HUES6 (cell line): Measurements from ENCODE around the gene DMRT1.
A peak's percentile ranks its signal among the peaks of the same experiment; 100 is the strongest.
"Not testable (repeated sequence)": the region's sequence is repeated elsewhere in the genome, so short reads cannot be mapped to it uniquely, and the experiment has no call there.

Experiments
- H3K27ac ChIP-seq: 2 replicates; pipeline ENCODE4 v1.7.0; 2013; ENCODE audit warnings: low read depth, mild to moderate bottlenecking, low read length, inconsistent platforms
- H3K27me3 ChIP-seq: 2 replicates; pipeline ENCODE4 v1.6.1; 2013; ENCODE audit warnings: low read length; ENCODE audit not compliant: control insufficient read depth, insufficient read depth
- H3K36me3 ChIP-seq: 2 replicates; pipeline ENCODE4 v1.6.1; 2013; ENCODE audit warnings: low read length; ENCODE audit not compliant: control insufficient read depth, insufficient read depth
- H3K4me1 ChIP-seq: 2 replicates; pipeline ENCODE4 v1.6.1; 2013; ENCODE audit warnings: low read length; ENCODE audit not compliant: control insufficient read depth, insufficient read depth
- H3K4me3 ChIP-seq: 2 replicates; pipeline ENCODE4 v1.5.1; 2013; ENCODE audit warnings: low read depth, low read length
- H3K9ac ChIP-seq: one replicate; pipeline ENCODE4 v1.6.1; 2013; ENCODE audit warnings: mild to moderate bottlenecking, low read length
- H3K9me3 ChIP-seq: 2 replicates; pipeline ENCODE4 v1.6.1; 2013; ENCODE audit warnings: low read depth, low read length; ENCODE audit not compliant: control insufficient read depth, insufficient read depth

The DMRT1 gene

DNA sequence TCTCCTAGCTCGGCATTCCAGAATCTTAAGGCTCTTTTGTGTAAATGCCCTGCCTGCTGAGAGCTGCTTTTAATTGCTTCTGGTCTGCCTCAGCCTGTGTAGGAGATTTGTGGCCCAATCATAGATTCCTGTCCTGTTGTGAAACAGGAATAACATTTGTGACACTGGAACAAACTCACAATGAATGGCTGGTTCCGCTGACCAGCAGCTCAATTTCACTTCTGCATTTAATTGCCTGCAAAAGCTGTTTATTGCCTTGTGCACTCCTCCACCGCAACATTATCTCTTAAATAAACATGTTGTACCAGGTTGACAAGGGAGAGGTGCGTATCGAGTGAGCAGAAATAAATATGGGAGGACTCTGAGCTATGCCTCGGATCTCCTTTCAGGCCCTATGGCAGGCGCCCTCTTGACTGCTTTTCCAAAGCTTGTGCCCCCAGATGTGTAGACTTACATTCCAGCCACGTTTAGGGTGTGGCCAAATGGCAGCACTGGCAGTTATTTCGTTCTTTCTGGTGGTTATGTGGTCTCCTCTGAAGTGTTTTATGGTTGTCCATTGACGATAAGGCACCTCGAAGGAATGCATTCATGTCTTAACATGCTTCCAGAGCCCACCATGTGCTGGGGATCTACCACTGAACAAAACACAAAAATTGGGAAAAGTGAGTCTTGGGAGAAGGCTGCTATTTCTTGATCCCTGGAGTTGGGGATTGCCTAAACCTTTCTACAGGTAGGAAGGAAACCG, 58.1 kb downstream of the DMRT1 start:
- Histone ChIP-seq H3K27ac (no peak overlapping the region), H3K27me3 (no peaks in the 10 kb centered on the region), H3K9ac (no peak overlapping the region), H3K4me3 (no peak overlapping the region), H3K36me3 (no peaks in the 10 kb centered on the region), H3K9me3 (no peaks in the 10 kb centered on the region), H3K4me1 (peaks cover 21% of the 10 kb centered on the region; the same call in 1 of the 2 replicates)

GRCh38 chr9:903886-904285, 62.4 kb downstream of the DMRT1 start:
- Histone ChIP-seq H3K36me3 (no peaks in the 10 kb centered on the region), H3K4me3 (no peak overlapping the region), H3K27me3 (peaks cover 14% of the 10 kb centered on the region), H3K27ac (no peak overlapping the region), H3K9me3 (no peaks in the 10 kb centered on the region), H3K4me1 (peaks cover 16% of the 10 kb centered on the region; the same call in 1 of the 2 replicates), H3K9ac (no peak overlapping the region)

DNA sequence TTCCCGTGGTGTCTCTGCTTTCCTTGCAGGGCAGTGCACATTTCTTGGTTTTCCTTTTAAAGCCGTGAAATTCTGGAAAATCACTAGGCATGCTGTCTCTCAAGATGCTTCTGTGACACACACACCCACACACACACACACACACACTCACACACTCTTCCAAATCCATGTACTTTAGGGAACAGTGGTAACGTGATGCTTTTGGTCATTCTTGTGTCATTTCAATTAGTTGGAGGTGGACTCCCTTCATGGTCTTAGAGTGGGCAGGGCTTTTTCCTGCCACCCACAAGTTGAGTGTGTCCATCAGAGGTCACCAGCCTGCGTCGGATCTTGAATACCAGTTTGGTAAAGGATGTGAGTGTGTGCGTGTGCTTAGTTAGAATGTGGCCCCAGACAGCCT, 64.4 kb downstream of the DMRT1 start:
- Histone ChIP-seq H3K36me3 (no peaks in the 10 kb centered on the region), H3K9me3 (no peaks in the 10 kb centered on the region), H3K4me1 (peaks cover 10% of the 10 kb centered on the region; the same call in 1 of the 2 replicates), H3K27me3 (peaks cover 14% of the 10 kb centered on the region), H3K27ac (no peak overlapping the region), H3K9ac (no peak overlapping the region), H3K4me3 (no peak overlapping the region)

DNA sequence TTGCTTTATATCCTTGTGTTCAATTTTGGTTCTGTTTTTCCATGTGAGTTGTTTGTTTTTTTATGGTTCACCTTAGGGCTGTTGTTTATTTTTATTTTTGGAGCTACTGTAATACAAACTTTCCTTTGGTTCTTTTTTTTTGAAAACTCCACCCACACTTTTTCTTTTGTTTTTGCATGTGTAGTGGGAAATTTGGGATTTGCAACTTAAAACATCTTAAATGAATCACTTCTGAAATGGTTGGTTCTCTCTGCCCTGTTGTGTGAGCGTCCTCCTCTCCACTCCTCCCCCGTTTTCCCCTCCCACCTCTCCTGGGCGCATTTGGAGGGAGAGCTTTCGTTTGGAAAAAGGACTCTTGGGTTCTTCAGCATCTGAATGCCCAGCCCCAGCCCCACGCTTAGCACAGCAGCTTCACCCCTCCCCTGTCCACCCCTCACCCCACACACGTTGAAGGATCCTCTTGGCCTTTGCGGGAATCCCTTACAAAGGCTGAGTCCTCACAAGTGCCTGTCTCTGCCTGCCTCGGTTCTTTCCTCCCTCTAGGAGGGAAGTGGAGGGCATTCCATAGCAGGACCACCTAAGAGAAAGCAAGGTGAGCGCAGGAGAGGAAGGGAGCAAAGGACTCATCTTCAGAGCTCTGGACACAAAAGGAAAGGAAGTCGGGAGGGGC, 67.2 kb downstream of the DMRT1 start:
- H3K36me3 ChIP-seq: no peaks in the 10 kb centered on the region
- H3K27me3 ChIP-seq: peaks cover 14% of the 10 kb centered on the region
- peaks cover 7% of the 10 kb centered on the region; the same call in 1 of the 2 replicates for H3K4me1 ChIP-seq
- H3K9ac ChIP-seq: no peak overlapping the region
- no peaks in the 10 kb centered on the region for H3K9me3 ChIP-seq
- H3K4me3 ChIP-seq: peak overlapping the region; percentile 17; the same call in 1 of the 2 replicates
- no peak overlapping the region for H3K27ac ChIP-seq

GRCh38 chr9:911005-911404, 69.5 kb downstream of the DMRT1 start:
- H3K27me3 ChIP-seq: peaks cover 5% of the 10 kb centered on the region; the same call in 1 of the 2 replicates
- no peak overlapping the region for H3K27ac ChIP-seq
- no peak overlapping the region for H3K9ac ChIP-seq
- H3K4me1 ChIP-seq: peaks cover 7% of the 10 kb centered on the region; the same call in 1 of the 2 replicates
- H3K9me3 ChIP-seq: no peaks in the 10 kb centered on the region
- H3K36me3 ChIP-seq: no peaks in the 10 kb centered on the region
- no peak overlapping the region for H3K4me3 ChIP-seq

DNA sequence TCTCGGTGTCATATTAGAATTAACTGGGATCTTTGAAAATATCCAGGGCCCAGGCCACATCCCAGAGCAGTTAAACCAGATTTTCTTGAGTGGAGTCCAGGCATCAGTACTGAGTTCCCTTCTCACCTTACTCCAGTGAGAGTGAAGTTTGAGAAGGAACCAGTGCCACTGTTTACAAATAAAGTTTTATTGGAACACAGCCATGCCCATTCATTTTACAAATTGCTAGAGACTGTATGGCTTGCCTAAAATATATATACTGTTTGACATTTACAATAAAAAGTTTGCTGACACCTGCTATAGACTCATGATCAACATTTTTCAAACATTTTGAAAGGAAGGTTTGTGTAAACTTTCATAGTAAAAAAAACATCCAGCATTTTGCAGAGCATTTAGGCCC, 71.3 kb downstream of the DMRT1 start:
- 0 out of 2 replicates have a peak, but pooled peaks cover 3% of the 10 kb centered on the region for H3K27me3 ChIP-seq
- no peak overlapping the region for H3K4me3 ChIP-seq
- H3K9me3 ChIP-seq: no peaks in the 10 kb centered on the region
- peaks cover 7% of the 10 kb centered on the region; the same call in 1 of the 2 replicates for H3K4me1 ChIP-seq
- no peaks in the 10 kb centered on the region for H3K36me3 ChIP-seq
- no peak overlapping the region for H3K27ac ChIP-seq
- H3K9ac ChIP-seq: no peak overlapping the region

DNA sequence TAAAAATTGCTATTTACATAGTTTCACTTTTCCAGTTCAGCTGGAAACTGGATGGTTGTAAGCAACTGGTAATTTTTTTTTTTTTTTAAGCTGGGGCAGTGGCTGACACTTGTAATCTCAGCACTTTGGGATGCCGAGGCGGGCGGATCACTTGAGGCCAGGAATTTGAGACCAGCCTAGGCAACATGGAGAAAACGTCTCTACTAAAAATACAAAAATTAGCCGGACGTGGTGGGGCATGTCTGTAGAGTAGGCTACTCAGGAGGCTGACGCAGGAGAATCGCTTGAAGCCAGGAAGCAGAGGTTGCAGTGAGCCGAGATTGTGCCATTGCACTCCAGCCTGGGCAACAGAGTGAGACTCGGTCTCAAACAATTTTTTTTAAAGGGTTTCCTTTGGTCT, 72.0 kb downstream of the DMRT1 start:
- H3K27ac ChIP-seq, H3K4me3 ChIP-seq, H3K9me3 ChIP-seq, H3K36me3 ChIP-seq, H3K9ac ChIP-seq, H3K4me1 ChIP-seq, H3K27me3 ChIP-seq: not testable (repeated sequence)

DNA sequence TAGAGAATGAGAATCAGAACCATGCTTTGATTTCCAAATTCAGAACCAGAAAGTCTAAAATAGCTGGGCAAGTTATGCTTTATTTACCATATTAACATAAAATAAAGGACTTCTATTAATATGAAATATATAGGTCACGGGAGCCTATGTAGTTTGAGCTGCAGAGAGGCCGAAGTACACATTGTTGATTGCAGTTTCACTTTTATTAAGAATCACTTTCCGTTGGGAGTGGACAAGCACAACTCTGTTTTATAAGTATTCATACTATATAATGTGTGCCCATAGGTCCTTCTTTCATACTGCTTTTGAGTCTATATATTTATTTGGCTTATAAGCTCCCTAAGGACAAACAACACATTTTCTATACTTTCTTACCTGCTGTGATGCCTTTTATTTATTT, 76.2 kb downstream of the DMRT1 start:
- no peak overlapping the region for H3K4me3 ChIP-seq
- H3K9me3 ChIP-seq: no peaks in the 10 kb centered on the region
- no peak overlapping the region for H3K9ac ChIP-seq
- H3K36me3 ChIP-seq: no peaks in the 10 kb centered on the region
- H3K27ac ChIP-seq: no peak overlapping the region
- H3K4me1 ChIP-seq: no peaks in the 10 kb centered on the region
- peaks cover 12% of the 10 kb centered on the region for H3K27me3 ChIP-seq

GRCh38 chr9:920927-921326, 79.4 kb downstream of the DMRT1 start:
- Histone ChIP-seq H3K4me1 (no peaks in the 10 kb centered on the region), H3K4me3 (no peak overlapping the region), H3K36me3 (no peaks in the 10 kb centered on the region)

DNA sequence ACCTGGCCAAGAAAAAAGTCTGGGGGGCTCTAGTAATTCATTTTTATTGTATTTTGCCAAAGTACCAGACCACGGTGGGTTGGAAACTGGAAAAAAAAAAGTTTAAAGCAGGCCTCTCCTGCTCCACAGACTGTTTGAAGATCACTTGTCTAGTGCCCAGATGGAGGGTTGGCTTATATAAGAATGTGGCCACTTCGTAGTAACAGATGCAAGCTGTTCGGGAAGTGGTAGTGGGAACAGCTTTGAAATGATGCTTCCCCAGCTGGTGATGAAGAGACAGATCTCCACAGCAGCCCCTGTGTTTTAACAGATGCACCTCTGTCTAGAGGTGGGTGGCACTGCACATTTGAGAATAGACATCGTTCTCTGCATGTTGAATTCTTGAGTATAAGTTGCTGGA, 80.7 kb downstream of the DMRT1 start:
- no peak overlapping the region for H3K4me3 ChIP-seq
- H3K9ac ChIP-seq: no peak overlapping the region
- H3K27ac ChIP-seq: no peak overlapping the region
- no peaks in the 10 kb centered on the region for H3K4me1 ChIP-seq
- H3K9me3 ChIP-seq: no peaks in the 10 kb centered on the region
- H3K27me3 ChIP-seq: peaks cover 12% of the 10 kb centered on the region
- no peaks in the 10 kb centered on the region for H3K36me3 ChIP-seq

More at GRCh38 chr9:920927-921326, 79.4 kb downstream of the DMRT1 start:
- Histone ChIP-seq H3K27me3 (peaks cover 15% of the 10 kb centered on the region), H3K9me3 (no peaks in the 10 kb centered on the region), H3K27ac (no peak overlapping the region), H3K9ac (no peak overlapping the region)

DNA sequence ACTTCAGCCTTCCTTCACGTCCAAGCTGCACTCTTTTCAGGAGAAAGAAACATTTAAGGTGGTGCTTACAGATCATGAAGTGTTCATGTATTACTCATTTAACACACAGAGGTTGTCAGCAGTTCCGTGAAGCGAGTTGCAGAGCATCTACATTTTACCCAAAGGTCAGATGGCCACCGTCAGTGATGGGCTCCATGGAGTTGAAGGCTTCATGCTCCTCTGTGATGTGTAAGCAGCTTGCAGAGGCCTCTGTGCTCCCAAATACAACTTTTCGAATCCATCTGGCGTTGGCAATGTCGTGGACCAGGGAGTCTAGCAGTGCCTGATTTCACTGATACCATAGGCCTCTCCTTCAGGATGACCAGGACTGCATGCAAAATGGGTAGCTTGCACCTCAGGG, 81.2 kb downstream of the DMRT1 start:
- Histone ChIP-seq H3K9me3 (no peaks in the 10 kb centered on the region), H3K4me3 (no peak overlapping the region), H3K4me1 (no peaks in the 10 kb centered on the region), H3K27me3 (peaks cover 12% of the 10 kb centered on the region), H3K27ac (no peak overlapping the region), H3K36me3 (no peaks in the 10 kb centered on the region), H3K9ac (no peak overlapping the region)
